Suprapubic skin (tissue), 4 donors: ENCODE results near the gene CHCHD4.

ENCODE experiments used
- CTCF ChIP-seq, 2 donors: fragments of 200-600 bp in 1 of 2; fragments of 450-650 bp in 1 of 2; sonication (generic) in 1 of 2; IDR thresholded peaks; one replicate each; pipeline ENCODE4 v1.5.1; 2016 to 2019; ENCODE audit warnings: antibody characterized with exemption in 2 of 2, mild to moderate bottlenecking in 1 of 2, moderate library complexity in 1 of 2
- EP300 ChIP-seq: sonication (generic); formaldehyde crosslinking; IDR thresholded peaks from one replicate; pipeline ENCODE4 v1.6.1; 2017; ENCODE audit warnings: antibody characterized with exemption
- POLR2A ChIP-seq, 2 donors: fragments of 450-650 bp; IDR thresholded peaks; one replicate each; pipeline ENCODE4 v1.6.1; 2017; ENCODE audit warnings: antibody characterized with exemption in 2 of 2, mild to moderate bottlenecking in 2 of 2, moderate library complexity in 2 of 2
- POLR2AphosphoS5 ChIP-seq, 3 donors: sonication (generic); formaldehyde crosslinking; IDR thresholded peaks; one replicate each; pipeline ENCODE4 v1.6.1; 2017; ENCODE audit warnings: antibody characterized with exemption in 3 of 3

- no peak for TF ChIP-seq CTCF (IDR thresholded peaks at IDR 0.05)
- TF ChIP-seq POLR2AphosphoS5 (IDR thresholded peaks at IDR 0.05): no peak
- TF ChIP-seq POLR2A (IDR thresholded peaks at IDR 0.05): no peak
- TF ChIP-seq EP300: no peak
Observed at GRCh38 chr3:14117468-14118399, 6.9 kb downstream of the CHCHD4 start.
